ENCODE measurements around the gene ATXN1. TPM values are rescaled to one million over a fixed set of nuclear protein-coding genes. Genes with fewer than 3 reads are reported as not detected.
"Not testable (repeated sequence)": the region's sequence is repeated elsewhere in the genome, so short reads cannot be mapped to it uniquely, and the experiment has no call there.

The ATXN1 gene
- total RNA-seq, 2 experiments from 2014 or later = 83.1 to 89.4 TPM

DNA sequence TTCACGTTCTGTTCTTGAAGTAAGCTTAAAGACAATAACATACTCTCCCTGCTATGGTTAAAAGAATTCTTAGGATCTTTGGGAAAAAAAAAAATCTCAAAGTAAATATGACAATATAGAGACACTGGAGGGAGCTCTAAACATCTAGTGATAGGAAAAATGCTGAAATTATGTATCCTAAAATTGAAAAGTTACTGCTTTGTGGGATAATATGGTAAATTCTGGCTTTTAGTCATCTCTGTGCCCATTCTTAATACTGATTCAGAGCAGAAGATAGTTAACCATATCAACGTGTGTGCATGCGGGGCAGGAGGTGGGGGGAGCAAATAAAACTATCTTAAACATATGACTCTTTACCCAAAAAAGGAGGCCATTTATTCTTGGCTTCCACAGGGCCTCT lies 357.4 kb downstream of the ATXN1 start:
- Mint-ChIP-seq H3K27ac (no peak overlapping the region), H3K4me3 (no peak overlapping the region)
- POLR2A ChIA-PET = interaction anchor here (1.0 to 1.4 kb wide), 2 partner anchors 11 to 17 kb away, joined by 3 to 4 read pairs; no protein-coding TSS in a partner anchor

DNA sequence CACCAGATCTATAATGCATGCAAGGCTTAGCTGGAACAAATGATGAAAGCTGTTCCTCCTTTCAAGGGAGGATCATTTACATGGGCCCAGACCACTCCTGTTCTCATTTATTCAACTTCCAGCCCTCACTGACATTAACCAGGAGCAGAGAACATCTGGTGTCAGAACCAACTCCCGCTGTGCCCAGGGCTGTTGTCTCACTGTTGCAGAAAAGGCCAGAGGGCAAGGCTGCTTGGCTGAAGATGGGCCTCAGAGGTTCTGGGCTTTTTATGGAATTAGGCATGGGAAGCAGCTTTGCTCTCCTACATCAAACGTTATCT lies 358.7 kb downstream of the ATXN1 start:
- no peaks in the 10 kb centered on the region for H3K27me3 Mint-ChIP-seq
- no peak for DNase-seq
- ChIA-PET POLR2A (no interaction called here), CTCF (interaction anchor here (1.3 to 1.6 kb wide), 3 partner anchors 18 to 109 kb away, joined by 3 to 5 read pairs (median 4); no protein-coding TSS in a partner anchor)
- no peaks in the 10 kb centered on the region for H3K9me3 Mint-ChIP-seq
- H3K4me3 Mint-ChIP-seq = no peak overlapping the region
- peaks cover 43% of the 10 kb centered on the region for H3K4me1 Mint-ChIP-seq
- peaks cover 40% of the 10 kb centered on the region for H3K36me3 Mint-ChIP-seq (ENCODE audit: low read depth)
- no peak overlapping the region for H3K27ac Mint-ChIP-seq

More for the DNA sequence above, 357.4 kb downstream of the ATXN1 start:
- CTCF ChIA-PET = interaction anchor here (1.0 to 1.6 kb wide), 5 partner anchors 17 to 359 kb away, joined by 3 to 5 read pairs (median 3); no protein-coding TSS in a partner anchor
- H3K27me3 Mint-ChIP-seq = no peaks in the 10 kb centered on the region
- no peak for DNase-seq
- peaks cover 41% of the 10 kb centered on the region for H3K4me1 Mint-ChIP-seq
- H3K36me3 Mint-ChIP-seq (ENCODE audit: low read depth) = peaks cover 40% of the 10 kb centered on the region
- H3K9me3 Mint-ChIP-seq = no peaks in the 10 kb centered on the region

DNA sequence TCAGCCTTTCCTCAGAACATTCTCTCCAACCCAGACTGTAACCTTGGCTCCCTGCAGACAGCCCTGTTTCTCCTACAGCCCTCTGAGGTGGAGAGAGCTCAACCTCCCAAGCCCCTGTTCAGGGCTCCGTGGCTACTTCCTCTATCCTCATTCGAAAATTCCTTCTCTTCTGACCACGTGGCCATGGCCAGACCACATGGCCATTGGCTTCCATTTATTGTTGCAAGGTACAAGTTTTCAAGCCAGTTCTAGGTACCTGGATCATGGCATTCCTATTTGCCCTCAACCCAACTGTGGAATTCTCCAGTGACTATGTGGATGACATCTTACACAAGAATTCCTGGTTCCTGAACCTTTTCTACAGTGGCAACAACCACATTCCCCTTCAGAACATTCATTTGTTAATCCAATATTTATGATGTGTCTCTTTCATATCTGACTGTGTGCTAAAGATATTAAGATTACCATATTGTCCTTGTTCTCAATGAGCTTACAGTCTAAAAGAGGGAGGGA lies 361.0 kb downstream of the ATXN1 start:
- Mint-ChIP-seq H3K4me1 (peaks cover 35% of the 10 kb centered on the region), H3K4me3 (no peak overlapping the region), H3K27me3 (no peaks in the 10 kb centered on the region), H3K36me3 (ENCODE audit: low read depth) (peaks cover 31% of the 10 kb centered on the region), H3K27ac (no peak overlapping the region), H3K9me3 (no peaks in the 10 kb centered on the region)
- CTCF ChIA-PET = interaction anchor here (1.4 to 1.7 kb wide), 2 partner anchors 10 to 114 kb away, joined by 3 to 13 read pairs; no protein-coding TSS in a partner anchor
- DNase-seq = no peak
- POLR2A ChIA-PET = no interaction called here

DNA sequence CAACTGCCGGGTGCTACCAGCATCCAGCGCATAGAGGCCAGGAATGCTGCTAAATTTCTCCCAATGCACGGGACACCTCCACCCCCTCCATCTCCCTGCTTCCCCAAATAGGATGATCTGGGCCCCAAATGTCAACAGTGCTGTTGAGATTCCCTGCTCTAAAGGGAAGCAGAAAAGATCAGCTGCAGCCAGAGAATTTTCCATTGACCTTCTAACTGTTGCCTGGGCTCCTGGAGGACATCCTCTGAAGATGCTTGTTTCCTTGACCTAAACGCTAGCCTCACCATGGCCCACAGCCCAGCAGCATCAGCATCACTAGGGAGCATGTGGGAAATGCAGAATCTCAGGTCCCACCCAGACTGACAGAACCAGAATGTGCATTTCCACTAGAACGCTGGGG lies 361.6 kb downstream of the ATXN1 start:
- H3K4me1 Mint-ChIP-seq = peaks cover 31% of the 10 kb centered on the region
- CTCF ChIA-PET = no interaction called here
- no peaks in the 10 kb centered on the region for H3K27me3 Mint-ChIP-seq
- no peak overlapping the region for H3K27ac Mint-ChIP-seq
- POLR2A ChIA-PET = no interaction called here
- H3K4me3 Mint-ChIP-seq = no peak overlapping the region
- DNase-seq = no peak
- H3K9me3 Mint-ChIP-seq = no peaks in the 10 kb centered on the region
- peaks cover 28% of the 10 kb centered on the region for H3K36me3 Mint-ChIP-seq (ENCODE audit: low read depth)

DNA sequence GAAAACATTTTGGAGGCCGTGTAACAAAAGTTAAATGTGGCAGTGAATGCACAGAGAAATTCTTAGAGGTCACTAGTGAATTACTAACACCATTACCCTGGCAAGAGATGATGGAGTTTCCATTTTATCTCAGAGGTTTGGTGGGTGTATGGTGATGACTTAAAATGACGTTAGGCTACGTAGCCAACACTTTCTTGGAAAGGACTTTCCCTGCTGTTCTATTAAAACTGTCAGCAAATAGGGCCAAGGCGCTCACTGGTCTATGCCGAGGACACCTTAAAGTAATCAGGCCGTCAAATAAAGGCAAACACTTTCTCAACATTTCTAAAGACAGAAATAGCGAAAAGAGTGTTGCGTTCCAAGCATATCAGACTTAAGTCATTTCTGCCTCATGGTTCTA lies 362.1 kb downstream of the ATXN1 start:
- no peaks in the 10 kb centered on the region for H3K27me3 Mint-ChIP-seq
- no peak overlapping the region for H3K27ac Mint-ChIP-seq

DNA sequence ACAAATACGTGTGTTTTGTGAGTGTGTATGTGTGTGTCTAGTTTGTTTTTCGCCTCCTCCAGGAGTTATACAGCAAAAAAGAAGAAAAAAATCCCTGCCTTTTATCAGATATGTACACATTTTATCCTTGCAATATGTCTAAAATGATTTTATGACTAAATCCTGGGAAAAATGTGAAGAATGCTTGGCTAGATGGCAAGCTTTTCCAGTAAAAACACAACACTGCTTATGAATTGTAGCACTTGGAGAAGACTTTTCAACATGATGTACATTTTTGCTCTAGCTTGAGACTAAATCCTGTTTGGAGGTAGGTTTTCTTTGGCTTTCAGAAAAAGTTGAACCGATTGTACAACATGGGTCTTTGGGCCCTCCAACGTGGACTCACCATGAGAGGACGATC lies 362.7 kb downstream of the ATXN1 start:
- POLR2A ChIA-PET = no interaction called here
- CTCF ChIA-PET = interaction anchor here (1.5 kb wide), 1 partner anchor 11 kb away, joined by 3 read pairs; no protein-coding TSS in a partner anchor
- Mint-ChIP-seq H3K4me3 (no peak overlapping the region), H3K9me3 (no peaks in the 10 kb centered on the region), H3K27ac (no peak overlapping the region), H3K27me3 (no peaks in the 10 kb centered on the region), H3K4me1 (peaks cover 20% of the 10 kb centered on the region), H3K36me3 (ENCODE audit: low read depth) (peaks cover 26% of the 10 kb centered on the region)
- no peak for DNase-seq

More for the DNA sequence above, 362.1 kb downstream of the ATXN1 start:
- ChIA-PET CTCF (interaction anchor here (1.5 kb wide), 1 partner anchor 10 kb away, joined by 3 read pairs; no protein-coding TSS in a partner anchor), POLR2A (no interaction called here)
- H3K4me3 Mint-ChIP-seq = no peak overlapping the region
- H3K36me3 Mint-ChIP-seq (ENCODE audit: low read depth) = peaks cover 25% of the 10 kb centered on the region
- H3K4me1 Mint-ChIP-seq = peaks cover 26% of the 10 kb centered on the region
- no peaks in the 10 kb centered on the region for H3K9me3 Mint-ChIP-seq
- DNase-seq = no peak

DNA sequence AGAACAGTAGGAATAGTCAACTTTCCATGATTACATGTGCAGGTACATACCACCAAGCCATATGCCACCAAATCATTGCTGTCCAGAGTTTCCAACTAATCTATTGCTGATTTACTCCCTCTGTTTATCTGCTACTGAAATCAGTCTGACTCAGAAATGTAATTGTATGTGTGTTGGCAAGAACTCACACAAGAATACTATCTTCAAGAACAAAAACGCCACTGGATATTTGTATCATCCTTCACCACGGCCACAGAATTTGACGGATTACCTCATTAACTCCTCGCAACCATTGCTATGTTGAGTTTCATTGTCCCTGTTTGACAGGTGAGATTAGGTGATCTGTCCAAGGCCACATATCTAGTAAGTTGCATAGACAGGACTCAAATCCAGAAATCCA lies 363.6 kb downstream of the ATXN1 start:
- Mint-ChIP-seq H3K27me3 (no peaks in the 10 kb centered on the region), H3K27ac (no peak overlapping the region), H3K4me3 (no peak overlapping the region), H3K9me3 (no peaks in the 10 kb centered on the region), H3K4me1 (peaks cover 19% of the 10 kb centered on the region), H3K36me3 (ENCODE audit: low read depth) (peaks cover 24% of the 10 kb centered on the region)
- POLR2A ChIA-PET = interaction anchor here (1.2 to 1.6 kb wide), 2 partner anchors 9 to 12 kb away, joined by 4 to 6 read pairs; no protein-coding TSS in a partner anchor
- no peak for DNase-seq
- CTCF ChIA-PET = interaction anchor here (1.5 kb wide), 1 partner anchor 12 kb away, joined by 3 read pairs; no protein-coding TSS in a partner anchor

DNA sequence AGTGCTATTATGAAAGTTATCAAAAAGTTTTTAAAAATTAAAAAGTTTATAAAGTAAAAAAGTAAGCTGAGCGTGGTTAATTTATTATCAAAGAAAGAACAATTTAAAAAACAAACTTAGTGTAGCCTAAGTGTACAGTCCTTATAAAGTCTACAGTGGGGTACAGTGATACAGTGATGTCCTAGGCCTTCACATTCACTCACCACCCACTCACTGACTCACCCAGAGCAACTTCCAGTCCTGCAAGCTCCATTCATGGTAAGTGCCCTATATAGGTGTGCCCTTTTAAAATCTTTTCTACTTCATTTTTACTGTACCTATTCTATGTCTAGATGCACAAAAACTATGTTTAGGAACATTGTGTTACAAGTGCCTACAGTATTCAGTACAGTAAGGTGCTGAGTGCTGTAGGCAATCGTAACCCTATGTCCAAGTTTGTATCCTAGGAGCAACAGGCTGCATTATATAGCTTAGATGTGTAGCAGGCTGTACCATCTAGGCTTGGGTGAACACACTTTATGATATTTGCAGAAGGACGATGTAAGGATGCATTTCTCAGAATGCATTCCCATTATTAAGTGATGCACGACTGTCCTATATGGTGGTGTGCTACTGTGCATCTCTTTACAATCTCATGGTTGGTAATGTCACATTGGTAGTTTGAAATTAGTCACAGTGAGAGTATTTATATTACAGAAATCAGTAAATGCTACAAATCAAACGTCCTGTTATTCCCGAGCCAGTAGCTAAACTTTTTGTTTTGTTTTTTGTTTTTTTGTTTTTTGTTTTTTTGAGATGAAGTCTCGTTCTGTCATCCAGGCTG lies 364.6 kb downstream of the ATXN1 start:
- ChIA-PET POLR2A (interaction anchor here (0.9 to 1.6 kb wide), 4 partner anchors 10 to 334 kb away, joined by 3 to 6 read pairs (median 4); no protein-coding TSS in a partner anchor), CTCF (interaction anchor here (1.0 to 1.2 kb wide), 4 partner anchors 9 to 77 kb away, joined by 3 to 6 read pairs (median 3); no protein-coding TSS in a partner anchor)
- no peak overlapping the region for H3K27ac Mint-ChIP-seq

DNA sequence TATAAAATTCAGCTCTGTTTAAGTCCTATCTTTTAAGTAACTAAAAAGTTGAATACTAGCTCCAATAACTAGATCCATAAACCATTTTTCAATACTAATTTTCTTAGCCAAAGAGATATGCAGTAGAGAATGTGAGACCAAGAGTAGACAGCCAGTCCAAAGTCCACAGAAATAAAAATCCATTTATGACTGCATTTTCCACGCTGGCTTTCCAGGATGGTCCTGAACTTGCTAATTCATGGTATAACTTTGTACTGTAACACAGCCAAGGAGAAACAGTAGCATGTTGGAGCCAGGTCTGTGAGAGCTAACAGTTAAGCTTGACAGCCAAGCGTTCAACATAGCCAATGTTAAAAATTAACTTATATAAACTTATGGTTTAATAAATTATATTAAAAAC lies 366.6 kb downstream of the ATXN1 start:
- H3K4me3 Mint-ChIP-seq = no peak overlapping the region
- ChIA-PET CTCF (interaction anchor here (0.5 kb wide), 1 partner anchor 15 kb away, joined by 4 read pairs; no protein-coding TSS in a partner anchor), POLR2A (interaction anchor here (0.7 kb wide), 1 partner anchor 363 kb away, joined by 3 read pairs; no protein-coding TSS in a partner anchor)
- H3K27ac Mint-ChIP-seq = no peak overlapping the region
- peaks cover 9% of the 10 kb centered on the region for H3K36me3 Mint-ChIP-seq (ENCODE audit: low read depth)
- H3K4me1 Mint-ChIP-seq = peaks cover 16% of the 10 kb centered on the region
- no peaks in the 10 kb centered on the region for H3K27me3 Mint-ChIP-seq
- DNase-seq = no peak
- no peaks in the 10 kb centered on the region for H3K9me3 Mint-ChIP-seq

More for the DNA sequence above, 364.6 kb downstream of the ATXN1 start:
- Mint-ChIP-seq H3K36me3 (ENCODE audit: low read depth) (peaks cover 19% of the 10 kb centered on the region), H3K27me3 (no peaks in the 10 kb centered on the region), H3K9me3 (no peaks in the 10 kb centered on the region), H3K4me3 (no peak overlapping the region), H3K4me1 (peaks cover 16% of the 10 kb centered on the region)
- no peak for DNase-seq

DNA sequence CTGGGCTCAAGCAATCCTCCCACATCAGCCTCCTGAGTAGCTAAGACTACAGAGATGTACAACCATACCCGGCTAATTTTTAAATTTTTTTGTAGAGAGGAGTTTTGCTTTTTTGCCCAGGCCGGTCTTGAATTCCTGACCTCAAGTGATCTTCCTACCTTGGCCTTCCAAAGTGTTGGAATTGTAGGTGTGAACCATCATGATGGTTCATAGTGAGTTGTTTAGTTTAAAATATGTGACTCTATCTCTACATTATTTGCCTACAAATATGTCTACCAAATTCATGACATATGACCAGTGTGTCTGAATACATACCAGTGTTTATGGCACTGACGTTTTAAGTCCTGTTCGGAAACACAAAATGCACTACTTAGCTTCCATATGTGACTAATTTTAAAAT lies 367.9 kb downstream of the ATXN1 start:
- H3K27me3 Mint-ChIP-seq = no peaks in the 10 kb centered on the region
- peaks cover 6% of the 10 kb centered on the region for H3K36me3 Mint-ChIP-seq (ENCODE audit: low read depth)
- no peaks in the 10 kb centered on the region for H3K9me3 Mint-ChIP-seq
- no peak for DNase-seq
- CTCF ChIA-PET = no interaction called here
- peaks cover 16% of the 10 kb centered on the region for H3K4me1 Mint-ChIP-seq
- H3K27ac Mint-ChIP-seq = no peak overlapping the region
- POLR2A ChIA-PET = no interaction called here
- no peak overlapping the region for H3K4me3 Mint-ChIP-seq

DNA sequence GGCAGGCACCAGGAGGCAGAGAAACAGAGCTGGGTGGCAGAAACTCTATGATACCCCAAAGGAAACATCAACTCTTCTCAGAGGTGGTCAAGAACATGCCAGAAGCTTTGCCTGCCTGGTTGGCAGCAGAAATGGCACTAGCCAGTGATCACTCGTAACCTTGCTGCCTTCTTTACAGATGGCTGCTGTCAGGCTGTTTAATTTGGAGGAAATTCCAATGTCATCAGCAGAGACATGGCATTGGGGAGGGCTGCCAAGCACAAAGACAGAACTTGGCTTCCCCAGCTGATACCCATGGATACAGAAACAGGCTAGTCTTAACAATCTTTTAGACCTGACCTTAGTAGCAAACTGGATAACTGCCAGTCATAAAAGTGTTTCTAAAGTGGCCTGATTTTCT lies 369.2 kb downstream of the ATXN1 start:
- DNase-seq = no peak
- no peaks in the 10 kb centered on the region for H3K9me3 Mint-ChIP-seq
- H3K4me3 Mint-ChIP-seq = no peak overlapping the region
- peaks cover 6% of the 10 kb centered on the region for H3K4me1 Mint-ChIP-seq
- POLR2A ChIA-PET = no interaction called here
- H3K27ac Mint-ChIP-seq = no peak overlapping the region
- CTCF ChIA-PET = no interaction called here
- peaks cover 4% of the 10 kb centered on the region for H3K36me3 Mint-ChIP-seq (ENCODE audit: low read depth)
- no peaks in the 10 kb centered on the region for H3K27me3 Mint-ChIP-seq

DNA sequence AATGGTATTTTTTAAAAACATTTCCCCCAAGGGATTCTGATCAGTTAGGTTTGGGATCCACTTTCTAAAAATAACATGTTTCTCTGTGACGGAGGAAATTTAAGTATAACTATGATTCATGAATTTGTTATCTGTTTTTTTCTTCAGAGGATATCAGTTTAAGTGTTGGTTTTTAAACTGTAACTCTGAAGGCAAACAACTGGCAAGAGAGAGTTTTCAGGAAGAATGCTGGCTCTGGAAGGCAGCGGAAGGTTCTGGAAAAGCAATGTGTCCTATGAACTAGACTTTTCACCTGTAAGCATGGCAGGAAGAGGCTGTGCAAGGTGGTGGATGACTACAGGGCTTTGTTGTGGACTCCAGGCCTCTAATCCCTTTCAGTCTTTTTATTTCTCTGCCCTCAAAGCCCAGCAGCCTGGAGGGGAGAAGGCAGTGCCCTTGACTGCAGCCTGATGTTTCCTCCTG lies 369.8 kb downstream of the ATXN1 start:
- peaks cover 2% of the 10 kb centered on the region for H3K4me1 Mint-ChIP-seq
- H3K9me3 Mint-ChIP-seq = no peaks in the 10 kb centered on the region
- DNase-seq = no peak
- no peaks in the 10 kb centered on the region for H3K27me3 Mint-ChIP-seq
- H3K4me3 Mint-ChIP-seq = no peak overlapping the region
- H3K27ac Mint-ChIP-seq = no peak overlapping the region
- peaks cover 4% of the 10 kb centered on the region for H3K36me3 Mint-ChIP-seq (ENCODE audit: low read depth)
- ChIA-PET CTCF (interaction anchor here (0.7 kb wide), 1 partner anchor 1376 kb away, joined by 3 read pairs; no protein-coding TSS in a partner anchor), POLR2A (interaction anchor here (0.6 kb wide), 1 partner anchor 1370 kb away, joined by 3 read pairs; no protein-coding TSS in a partner anchor)

DNA sequence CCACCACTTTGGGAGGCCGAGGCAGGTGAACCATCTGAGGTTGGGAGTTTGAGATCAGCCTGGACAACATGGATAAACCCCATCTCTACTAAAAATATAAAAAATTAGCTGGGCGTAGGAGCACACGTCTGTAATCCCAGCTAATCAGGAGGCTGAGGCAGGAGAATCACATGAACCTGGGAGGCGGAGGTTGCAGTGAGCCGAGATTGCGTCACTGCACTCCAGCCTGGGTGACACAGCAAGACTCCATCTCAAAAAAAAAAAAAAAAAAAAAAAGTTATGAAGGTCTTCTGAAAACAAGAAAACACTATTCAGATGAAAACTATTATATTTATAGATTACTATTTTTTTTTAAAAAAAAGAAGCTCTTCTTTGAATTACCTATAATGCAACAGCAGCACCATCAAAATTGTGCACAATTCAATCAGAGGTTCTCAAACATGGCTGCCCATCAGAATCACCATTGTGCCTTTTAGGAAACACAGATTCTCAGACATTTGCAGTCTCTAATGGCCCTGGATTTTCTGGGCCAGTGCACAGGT lies 370.3 kb downstream of the ATXN1 start:
- not testable (repeated sequence) for H3K27ac Mint-ChIP-seq; H3K4me1 Mint-ChIP-seq; DNase-seq; H3K4me3 Mint-ChIP-seq; H3K36me3 Mint-ChIP-seq (ENCODE audit: low read depth); H3K27me3 Mint-ChIP-seq; H3K9me3 Mint-ChIP-seq
- ChIA-PET POLR2A (interaction anchor here (0.6 kb wide), 1 partner anchor 1371 kb away, joined by 3 read pairs; no protein-coding TSS in a partner anchor), CTCF (interaction anchor here (0.7 kb wide), 1 partner anchor 1376 kb away, joined by 3 read pairs; no protein-coding TSS in a partner anchor)
